Activated CD4-positive, alpha-beta T cell treated with anti-CD3 and anti-CD28 coated beads, Interleukin-2, amount 50 U/mL, for 48 hours (primary cell): ENCODE data around the gene RTCB.

Source experiments
- DNase-seq, 2 experiments: peaks; one replicate each; pipeline ENCODE4 v3.0.0-alpha.2; 2020

The RTCB gene

GRCh38 chr22:32411829-32412592, at the start of gene RTCB:
Gene RTCB, minus strand, starts transcription at chr22:32412247. Its CDS starts 91 bp downstream, at chr22:32412156.
- peak; percentile 95 for DNase-seq

- DNase-seq: no peak
These were observed 45.0 kb upstream of the RTCB start for GRCh38 chr22:32457031-32457430.

- DNase-seq: no peak
These were observed 36.9 kb upstream of the RTCB start for GRCh38 chr22:32448980-32449379.

GRCh38 chr22:32446321-32446720, 34.3 kb upstream of the RTCB start:
- DNase-seq: no peak

DNA sequence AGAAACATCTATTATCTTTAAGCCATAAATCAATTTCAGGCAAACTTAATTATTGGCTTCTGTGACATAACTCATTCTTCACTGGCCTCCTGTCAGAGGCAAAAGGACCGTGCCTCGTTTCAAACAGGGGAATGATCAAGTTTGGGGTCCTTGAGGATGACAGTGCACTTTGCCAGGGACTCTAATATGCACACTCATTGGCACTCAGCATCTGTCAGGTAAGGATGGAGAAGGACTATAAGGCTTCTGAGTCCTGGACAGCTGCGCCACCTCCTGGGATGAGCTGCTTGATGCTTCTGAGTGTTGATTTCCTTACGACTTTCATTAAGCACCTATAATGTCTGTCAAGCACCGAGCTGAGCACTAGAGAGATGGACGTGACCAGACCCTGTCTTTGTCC, 32.0 kb upstream of the RTCB start:
- DNase-seq: peak in 1 of 2 experiments; percentile 9

GRCh38 chr22:32430352-32430751, 18.3 kb upstream of the RTCB start:
- DNase-seq: no peak

DNA sequence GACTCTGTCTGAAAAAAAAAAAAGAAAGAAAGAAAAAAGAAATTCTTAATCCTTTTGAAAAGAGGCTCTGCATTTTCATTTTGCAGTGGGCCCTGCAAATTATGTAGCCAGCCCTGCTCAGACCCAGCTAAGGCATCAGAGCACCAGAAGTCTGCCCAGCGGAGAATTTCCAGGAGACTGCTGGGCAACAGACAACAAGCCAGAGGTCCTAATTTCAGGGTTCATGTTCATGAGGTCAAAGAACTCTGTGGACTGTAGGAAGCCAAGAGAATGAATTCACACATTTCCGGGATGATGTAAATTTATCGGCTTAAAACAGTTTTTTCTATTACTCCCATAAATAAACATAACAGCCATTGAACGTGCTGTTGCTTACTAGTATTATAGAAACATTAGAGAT, 14.8 kb upstream of the RTCB start:
- DNase-seq: no peak

- DNase-seq: no peak
These were observed 11.6 kb upstream of the RTCB start for GRCh38 chr22:32423664-32424063.

DNA sequence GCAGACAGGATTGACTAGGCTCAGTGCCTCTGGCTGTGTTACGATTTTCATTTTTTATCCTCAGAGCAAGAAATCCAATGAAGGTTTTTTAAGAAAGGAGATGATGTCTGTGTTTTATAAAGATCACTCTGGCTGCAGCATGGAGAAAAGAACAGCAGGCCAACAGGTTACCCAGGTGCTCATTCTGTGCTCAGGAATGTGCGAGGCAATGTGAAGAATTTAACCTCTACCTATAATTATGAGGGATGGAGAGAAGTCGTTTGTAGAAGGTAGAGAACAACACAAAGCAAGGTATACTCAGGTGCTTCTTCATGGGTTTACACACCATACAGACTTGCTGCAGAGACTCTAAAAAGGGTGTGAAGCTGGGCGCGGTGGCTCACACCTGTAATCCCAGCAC, 10.0 kb upstream of the RTCB start:
- no peak for DNase-seq

DNA sequence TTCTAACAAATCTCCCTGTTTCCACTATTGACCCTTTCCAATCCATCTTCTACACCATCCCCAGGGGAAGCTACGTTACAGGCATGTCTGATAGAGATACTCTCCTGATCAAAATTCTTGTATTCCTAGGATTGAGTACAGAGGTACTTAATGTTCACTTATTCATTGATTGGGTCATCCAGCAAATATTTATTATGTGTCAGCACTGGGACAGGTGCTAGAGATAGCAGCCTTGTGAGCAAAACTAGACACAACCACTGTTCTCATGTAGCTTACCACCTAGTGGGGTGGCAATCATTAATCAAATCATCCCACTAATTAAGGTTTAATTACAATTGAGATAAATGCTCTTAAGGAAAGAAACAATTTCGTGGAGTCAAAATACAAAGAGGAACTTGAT, 9.4 kb upstream of the RTCB start:
- no peak for DNase-seq

DNA sequence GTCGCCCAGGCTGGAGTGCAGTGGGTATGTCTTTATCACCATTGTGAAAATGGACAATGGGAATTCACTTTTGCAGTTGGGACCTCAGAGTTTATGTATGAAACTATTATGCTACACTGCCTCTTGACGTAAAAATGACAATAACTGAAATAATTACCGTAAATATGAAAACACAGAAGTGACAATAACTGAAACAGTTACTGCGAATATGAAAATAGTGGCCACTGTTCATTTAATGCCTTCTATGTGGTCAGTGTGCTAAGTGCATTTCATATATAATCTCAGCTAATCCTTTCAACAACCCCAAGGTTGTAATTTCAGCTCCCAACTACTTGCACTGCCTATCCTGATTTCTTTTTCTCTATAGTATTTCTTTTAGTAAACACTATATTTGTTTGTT, 5.9 kb upstream of the RTCB start:
- no peak for DNase-seq

- DNase-seq: no peak
These were observed 4.6 kb upstream of the RTCB start for GRCh38 chr22:32416556-32417085.

DNA sequence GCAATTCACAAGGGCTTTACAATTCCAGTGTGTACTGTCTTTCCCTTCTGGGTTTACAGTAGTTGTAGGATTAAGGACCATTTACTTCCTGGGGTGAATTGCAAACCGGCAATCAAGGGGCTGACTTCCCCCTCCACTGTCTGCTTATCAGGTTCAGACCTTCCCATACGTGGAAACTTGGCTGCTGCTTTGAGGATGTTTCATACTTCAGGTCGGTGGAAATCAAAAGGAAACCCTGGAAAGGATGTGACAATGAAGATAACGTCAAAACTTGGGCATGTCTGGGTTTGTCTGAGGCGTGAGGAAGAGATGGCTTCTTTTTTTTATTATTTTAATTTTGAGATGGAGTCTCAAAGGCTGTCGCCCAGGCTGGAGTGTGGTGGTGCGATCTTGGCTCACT, 2.1 kb upstream of the RTCB start:
- no peak for DNase-seq

GRCh38 chr22:32413719-32414118, 1.7 kb upstream of the RTCB start:
- no peak for DNase-seq

DNA sequence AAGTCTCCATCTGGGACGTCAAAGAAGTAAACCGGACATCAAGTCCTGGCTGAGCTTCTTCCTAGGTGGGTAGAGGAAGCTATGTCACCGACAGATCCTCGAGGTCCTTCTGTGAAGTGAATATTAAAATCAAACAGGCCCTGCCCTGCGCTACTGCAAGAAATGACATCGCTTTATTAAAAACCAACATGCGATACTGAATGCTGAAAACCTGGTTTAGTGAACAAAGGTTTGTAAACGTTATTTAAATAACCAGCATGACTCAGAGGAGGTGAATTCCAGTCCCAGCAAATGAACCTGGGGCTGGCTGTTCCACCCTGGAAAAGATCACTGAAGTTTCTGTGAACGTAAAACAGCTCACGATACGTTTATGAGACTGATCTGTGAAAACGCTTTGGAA, 645 bp downstream of the RTCB start:
- peak in 1 of 2 experiments; percentile 27 for DNase-seq

- no peak for DNase-seq
These were observed 1.6 kb downstream of the RTCB start for GRCh38 chr22:32410459-32410858.

GRCh38 chr22:32409977-32410376, 2.1 kb downstream of the RTCB start:
- DNase-seq: no peak

GRCh38 chr22:32407936-32408335, 4.1 kb downstream of the RTCB start:
- DNase-seq: no peak

- no peak for DNase-seq
These were observed 4.7 kb downstream of the RTCB start for GRCh38 chr22:32407312-32407711.

GRCh38 chr22:32404021-32404420, 8.0 kb downstream of the RTCB start:
- no peak for DNase-seq

DNA sequence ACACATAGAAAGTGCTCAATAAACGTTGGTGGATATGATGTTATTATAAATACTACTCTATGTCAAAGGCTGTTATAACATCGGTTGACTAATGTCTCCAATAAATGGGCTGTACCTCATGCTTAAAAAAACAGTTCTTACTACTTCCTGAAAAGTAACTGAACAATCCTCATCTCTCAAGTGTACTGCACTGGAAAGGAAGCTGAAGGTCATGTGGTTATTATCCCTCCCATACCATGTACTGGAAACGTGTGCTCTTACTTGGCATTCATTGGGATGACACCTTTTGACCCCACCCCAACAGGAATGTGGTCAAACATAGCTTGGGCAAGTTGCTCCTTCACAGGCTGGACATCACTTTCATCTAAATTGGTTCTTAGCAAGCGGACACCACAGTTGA, 10.6 kb downstream of the RTCB start:
- no peak for DNase-seq

DNA sequence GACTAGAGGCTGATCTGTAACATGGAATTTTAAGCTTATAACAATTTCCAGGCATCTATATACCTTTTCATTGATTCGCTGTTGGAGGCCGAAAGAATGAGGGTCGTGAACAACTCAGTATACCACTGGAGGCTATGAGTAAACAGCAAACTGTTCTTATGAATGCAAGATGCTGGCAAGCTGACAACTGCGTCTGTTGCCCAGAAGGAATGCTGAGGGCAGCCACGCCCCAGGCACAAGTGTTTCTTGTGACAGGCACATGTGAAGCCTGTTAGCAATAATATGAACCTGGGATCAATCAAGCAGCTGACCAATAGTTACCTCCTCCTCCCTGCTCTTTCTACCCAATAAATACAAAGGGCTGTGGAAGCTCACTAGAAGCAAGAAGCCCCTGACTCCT, 15.3 kb downstream of the RTCB start:
- no peak for DNase-seq

DNA sequence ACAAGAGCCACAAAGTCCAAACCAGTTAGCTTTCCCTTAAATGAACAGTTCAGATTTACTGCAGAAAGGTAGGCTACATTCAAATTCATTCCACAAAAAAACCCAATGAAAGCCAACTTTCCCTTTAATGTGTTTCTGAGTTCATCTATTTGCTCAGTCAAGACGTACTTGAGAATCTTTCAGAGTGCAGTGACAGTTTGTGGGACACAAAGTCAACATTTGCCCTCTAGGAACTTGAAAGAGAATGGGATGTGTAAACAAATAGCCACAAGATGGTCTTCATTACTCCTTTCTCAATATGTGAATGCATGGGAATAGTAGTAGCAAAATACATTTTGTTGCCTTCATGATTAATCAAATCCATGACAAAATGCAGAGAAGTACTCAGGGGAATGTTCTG, 15.8 kb downstream of the RTCB start:
- DNase-seq: no peak

- DNase-seq: no peak
These were observed 16.9 kb downstream of the RTCB start for GRCh38 chr22:32395107-32395506.

GRCh38 chr22:32389685-32390084, 22.4 kb downstream of the RTCB start:
- DNase-seq: peak; percentile 22 to 26
